ENCODE results near the gene ANKRD13A. TPM values are rescaled to one million over a fixed set of nuclear protein-coding genes. Genes with fewer than 3 reads are reported as not detected.

The ANKRD13A gene
- total RNA-seq, 1 donor from 2014 or later, result 22.9 TPM

Other genes with a start within 250 kb of the ANKRD13A start
- gene TRPV4, start 166.0 kb upstream of the ANKRD13A start, total RNA-seq, result 0.32 TPM
- gene GLTP, start 118.9 kb upstream of the ANKRD13A start, total RNA-seq, result 23.3 TPM
- gene TCHP, start 99.2 kb upstream of the ANKRD13A start, total RNA-seq, result 8.4 TPM
- 47.1 TPM for gene GIT2, start 3.1 kb upstream of the ANKRD13A start, total RNA-seq
- 5.3 TPM for gene C12orf76, start 49.1 kb downstream of the ANKRD13A start, total RNA-seq
- gene IFT81, start 124.9 kb downstream of the ANKRD13A start, total RNA-seq, result 8.1 TPM

All from Right ventricle myocardium inferior (tissue), 1 donor.